GM12874 (cell line): ENCODE results near the gene MTOR.

ENCODE experiments used
- TF ChIP-seq, protein P1 (sequence below): IDR thresholded peaks from 2 replicates; pipeline ENCODE4 v1.5.1; 2011; ENCODE audit warnings: low read depth, mild to moderate bottlenecking, control low read depth, low read length, moderate library complexity; ENCODE audit not compliant: insufficient read depth

The MTOR gene

DNA sequence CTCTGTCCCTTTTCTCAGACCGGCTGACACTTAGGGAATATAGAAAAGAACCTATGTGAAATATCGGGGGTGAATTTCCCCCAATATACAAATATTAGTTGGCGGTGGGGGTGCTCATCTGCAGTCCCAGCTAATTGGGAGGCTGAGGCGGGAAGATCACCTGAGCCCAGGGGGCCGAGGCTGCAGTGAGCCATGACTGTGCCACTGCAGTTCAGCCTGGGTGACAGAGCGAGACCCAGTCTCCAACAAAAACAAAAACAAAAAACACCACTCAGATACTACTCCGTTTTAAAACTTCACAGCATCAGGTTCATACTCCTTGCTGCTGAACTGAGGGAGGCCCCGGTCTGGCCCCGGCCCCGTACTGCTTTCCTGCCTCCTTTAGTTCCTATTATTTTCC, 156.8 kb downstream of the MTOR start:
- TF ChIP-seq, protein P1, sequence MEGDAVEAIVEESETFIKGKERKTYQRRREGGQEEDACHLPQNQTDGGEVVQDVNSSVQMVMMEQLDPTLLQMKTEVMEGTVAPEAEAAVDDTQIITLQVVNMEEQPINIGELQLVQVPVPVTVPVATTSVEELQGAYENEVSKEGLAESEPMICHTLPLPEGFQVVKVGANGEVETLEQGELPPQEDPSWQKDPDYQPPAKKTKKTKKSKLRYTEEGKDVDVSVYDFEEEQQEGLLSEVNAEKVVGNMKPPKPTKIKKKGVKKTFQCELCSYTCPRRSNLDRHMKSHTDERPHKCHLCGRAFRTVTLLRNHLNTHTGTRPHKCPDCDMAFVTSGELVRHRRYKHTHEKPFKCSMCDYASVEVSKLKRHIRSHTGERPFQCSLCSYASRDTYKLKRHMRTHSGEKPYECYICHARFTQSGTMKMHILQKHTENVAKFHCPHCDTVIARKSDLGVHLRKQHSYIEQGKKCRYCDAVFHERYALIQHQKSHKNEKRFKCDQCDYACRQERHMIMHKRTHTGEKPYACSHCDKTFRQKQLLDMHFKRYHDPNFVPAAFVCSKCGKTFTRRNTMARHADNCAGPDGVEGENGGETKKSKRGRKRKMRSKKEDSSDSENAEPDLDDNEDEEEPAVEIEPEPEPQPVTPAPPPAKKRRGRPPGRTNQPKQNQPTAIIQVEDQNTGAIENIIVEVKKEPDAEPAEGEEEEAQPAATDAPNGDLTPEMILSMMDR: no peak

DNA sequence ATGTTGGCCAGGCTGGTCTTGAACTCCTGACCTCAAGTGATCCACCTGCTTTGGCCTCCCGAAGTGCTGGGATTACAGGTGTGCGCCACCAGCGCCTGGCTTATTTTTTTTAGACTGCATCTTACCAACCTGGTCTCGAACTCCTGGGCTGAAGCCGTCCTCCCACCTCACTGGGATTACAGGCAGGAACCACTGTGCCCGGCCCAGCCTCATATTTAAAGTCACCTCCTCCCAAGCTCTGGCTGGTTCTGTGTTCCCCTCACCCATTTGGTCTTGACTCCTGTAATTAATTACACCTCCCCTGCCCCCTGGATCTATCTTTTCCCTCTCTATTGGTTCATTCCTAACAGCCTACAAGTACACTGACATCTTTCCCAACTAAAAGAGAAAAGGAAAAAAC, 161.0 kb downstream of the MTOR start:
- TF ChIP-seq, protein P1: no peak

DNA sequence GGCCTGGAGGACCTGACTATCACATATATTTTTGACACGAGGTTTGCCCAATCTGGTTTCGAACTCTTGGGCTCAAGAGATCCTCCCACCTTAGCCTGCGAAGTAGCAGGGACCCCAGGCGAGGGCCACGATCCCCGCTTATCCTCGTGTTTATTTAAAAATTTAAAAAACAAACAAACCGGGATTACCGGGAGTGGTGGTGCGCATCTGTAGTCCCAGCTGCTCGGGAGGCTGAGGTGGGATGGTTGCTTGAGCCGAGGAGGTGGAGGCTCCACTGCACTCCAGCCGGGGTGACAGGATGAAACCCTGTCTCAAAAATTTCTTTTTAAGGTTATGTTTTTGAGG, 162.2 kb downstream of the MTOR start:
- TF ChIP-seq, protein P1: no peak

DNA sequence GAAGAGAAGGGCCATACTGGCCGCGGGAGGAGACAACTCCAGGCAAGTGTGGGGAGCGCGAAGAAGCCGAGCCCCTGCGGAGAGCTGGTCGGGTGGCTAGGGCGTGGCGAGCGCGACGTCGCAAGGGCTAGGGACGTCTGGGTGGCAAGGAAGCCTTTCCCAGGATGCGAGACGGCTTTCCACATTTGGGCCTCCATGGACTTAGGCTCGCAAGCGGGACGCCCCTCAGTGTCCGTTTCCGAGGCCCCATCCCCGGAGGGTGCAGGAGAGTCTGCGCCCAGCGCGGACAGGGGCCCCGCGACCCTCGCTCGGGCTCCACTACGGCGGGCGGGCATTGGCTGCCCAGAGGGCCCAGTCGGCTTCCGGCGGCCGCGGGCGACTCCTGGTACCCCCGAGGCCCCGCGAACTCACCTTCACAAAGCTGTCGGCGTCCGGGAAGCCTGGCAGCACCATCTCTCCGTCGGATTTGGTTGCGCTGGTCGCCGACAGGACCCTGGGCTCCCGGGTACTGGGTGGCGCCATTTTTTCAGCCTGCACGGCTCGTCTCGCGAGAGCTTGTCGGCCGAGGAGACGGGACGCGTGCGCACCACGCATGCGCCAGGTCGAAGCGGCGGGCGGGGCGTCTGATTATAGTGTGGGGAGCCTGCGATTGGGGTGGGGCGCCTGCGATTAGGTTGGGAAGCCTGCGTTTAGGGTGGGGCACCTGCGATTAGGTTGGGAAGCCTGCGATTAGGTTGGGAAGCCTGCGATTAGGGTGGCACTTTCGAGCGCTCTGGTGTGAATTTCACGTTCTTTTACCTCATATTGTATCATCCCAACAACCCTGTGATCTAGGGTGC, 162.8 kb downstream of the MTOR start, which contains the start of gene EXOSC10:
TSS of gene EXOSC10 (minus strand) at position 560 of the 839 bp plus-strand sequence. CDS start at position 522, 38 bp downstream.
- TF ChIP-seq, protein P1: no peak

DNA sequence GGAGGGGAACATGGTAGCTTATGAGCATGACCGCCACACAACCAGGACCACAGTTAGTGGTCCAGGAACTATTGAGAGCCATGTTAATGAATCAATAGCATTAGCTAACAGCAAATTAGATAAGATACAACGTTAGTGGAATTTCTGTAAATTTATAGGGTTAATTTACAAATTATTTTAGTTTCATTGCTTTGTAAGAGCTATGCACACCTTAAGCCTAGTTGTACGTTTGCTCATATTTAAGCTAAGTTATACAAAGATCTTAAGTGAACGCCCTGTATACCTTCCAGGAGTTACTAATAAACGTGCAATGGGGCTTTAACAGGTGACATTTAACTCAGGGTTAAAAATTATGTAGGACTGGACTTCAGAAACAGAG, 163.4 kb downstream of the MTOR start:
- TF ChIP-seq, protein P1: no peak

DNA sequence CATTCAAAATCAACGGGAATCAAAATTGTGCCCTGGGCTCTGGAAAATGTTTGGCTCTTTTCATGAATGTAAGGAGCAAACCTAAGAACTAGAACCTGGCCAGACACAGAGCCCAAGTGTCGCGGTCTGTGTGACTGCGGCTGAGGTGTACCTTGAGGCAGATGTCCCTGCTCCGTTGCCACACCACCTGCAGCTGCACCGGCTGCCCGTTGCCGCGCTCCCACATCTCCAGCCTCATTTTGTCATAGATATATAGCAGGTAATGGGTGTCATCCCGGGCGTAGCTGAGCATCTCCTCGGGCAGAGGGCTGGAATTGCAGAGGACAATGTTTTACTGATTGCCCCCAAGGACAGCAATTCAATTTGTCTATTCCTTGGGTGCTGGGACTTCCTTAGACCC, 181.4 kb downstream of the MTOR start:
- TF ChIP-seq, protein P1: no peak

DNA sequence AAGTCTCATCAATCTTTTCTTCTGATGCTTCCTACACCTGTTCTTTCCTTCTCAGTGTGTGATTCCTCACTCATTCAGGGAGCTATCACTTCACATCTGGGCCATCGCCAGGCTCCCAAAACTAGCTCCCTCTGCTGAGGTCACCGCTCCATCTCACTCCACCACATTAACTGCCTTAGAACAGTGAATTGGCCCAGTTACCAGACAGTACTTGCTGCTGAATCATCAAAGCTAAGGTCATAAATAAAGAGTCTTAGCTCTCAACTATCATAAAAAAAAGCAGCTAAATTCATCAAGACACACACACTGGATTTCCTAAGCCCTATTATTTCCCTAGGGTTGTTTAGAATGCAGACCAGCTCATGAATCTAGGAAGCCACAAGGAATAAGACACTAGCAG, 183.7 kb downstream of the MTOR start:
- TF ChIP-seq, protein P1: no peak
